Gastroesophageal sphincter (tissue), 3 donors: ENCODE results near the gene PRR15.

Experiments used
- CTCF ChIP-seq, 4 experiments: fragments of 200-600 bp in 2 of 4; fragments of 450-650 bp in 2 of 4; sonication (generic) in 1 of 4; IDR thresholded peaks; one replicate each; pipeline ENCODE4 v1.5.1; 2017 to 2019; ENCODE audit warnings: antibody characterized with exemption in 4 of 4, mild to moderate bottlenecking in 2 of 4, moderate library complexity in 2 of 4
- EP300 ChIP-seq: sonication (generic); formaldehyde crosslinking; IDR thresholded peaks from one replicate; pipeline ENCODE4 v1.6.1; 2017; ENCODE audit warnings: antibody characterized with exemption, mild to moderate bottlenecking
- POLR2A ChIP-seq, 2 donors: fragments of 450-650 bp; IDR thresholded peaks; one replicate each; pipeline ENCODE4 v1.6.1; 2017; ENCODE audit warnings: antibody characterized with exemption in 2 of 2, mild to moderate bottlenecking in 2 of 2, moderate library complexity in 1 of 2

DNA sequence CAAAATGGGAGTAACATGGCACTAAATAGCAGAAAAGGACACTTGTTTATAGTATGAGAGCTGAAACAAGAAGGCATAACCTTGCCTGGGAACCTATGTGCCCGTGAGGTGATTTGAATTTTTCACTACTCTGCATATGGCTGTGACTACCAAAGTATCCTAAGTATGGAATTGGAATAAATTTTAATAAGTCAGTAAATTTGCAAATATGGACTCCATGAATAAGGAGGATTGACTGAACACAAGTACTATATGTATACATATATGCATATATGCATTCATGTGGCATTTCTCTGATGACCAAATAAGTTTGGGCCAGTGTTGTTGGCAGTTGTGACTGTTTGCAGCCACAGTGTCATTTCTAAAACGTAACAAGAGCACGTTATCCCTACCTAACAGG lies 34.5 kb downstream of the PRR15 start:
- TF ChIP-seq CTCF (IDR thresholded peaks at IDR 0.05) (no peak), EP300 (no peak), POLR2A (IDR thresholded peaks at IDR 0.05) (no peak)
